HG03342 (cell line): ENCODE data around the gene HCCS.

Experiments used
- ATAC-seq: cut with Tn5 transposase; IDR thresholded peaks from one replicate; pipeline ENCODE4 v1.9.1; 2021; ENCODE audit warnings: mild to moderate bottlenecking, moderate library complexity; ENCODE audit not compliant: unreplicated experiment

HCCS gene

DNA sequence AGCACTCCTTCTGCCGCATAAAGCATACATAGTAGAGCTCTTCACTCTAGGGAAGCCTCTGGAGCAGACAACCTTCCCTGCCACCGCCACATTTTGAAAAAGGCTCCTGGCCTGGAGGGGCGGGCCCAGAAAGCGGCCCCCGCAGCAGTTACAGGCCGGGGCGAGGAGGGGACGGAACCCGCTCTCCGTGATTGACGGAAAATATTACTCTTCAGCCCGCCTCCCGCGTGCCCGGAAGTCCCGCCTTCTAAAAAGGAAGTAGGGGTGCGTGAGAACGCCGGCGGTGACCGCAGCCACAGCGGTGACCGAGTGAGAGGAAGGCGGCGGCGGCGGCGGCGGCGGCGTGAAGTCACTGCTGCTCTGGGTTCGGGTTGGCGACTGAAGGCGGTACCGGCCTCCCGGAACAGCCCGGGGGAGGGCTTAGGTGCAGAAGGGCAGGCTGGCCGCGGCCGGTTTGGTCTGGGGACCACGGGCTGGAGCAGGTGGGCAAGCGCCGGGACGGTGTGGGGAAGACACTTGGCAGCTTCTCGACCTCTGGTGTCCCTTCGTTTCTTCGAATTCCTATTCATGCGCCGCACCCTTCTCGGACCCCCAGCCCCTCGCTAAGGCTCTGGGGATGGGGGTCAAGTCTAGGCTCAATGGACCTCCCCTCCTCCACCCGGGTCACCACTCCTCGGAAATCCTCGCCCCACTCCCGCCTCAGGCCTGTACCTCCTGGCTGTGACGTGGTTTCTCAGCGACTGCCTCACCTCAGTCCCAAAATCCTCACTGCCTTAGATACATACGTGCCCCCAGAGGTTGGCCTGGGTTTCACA, at the start of gene HCCS:
Gene HCCS (plus strand): TSS at position 296 of the 815 bp plus-strand sequence. CDS start 729 bp downstream, outside the sequence.
- ATAC-seq, result peak; percentile 90

DNA sequence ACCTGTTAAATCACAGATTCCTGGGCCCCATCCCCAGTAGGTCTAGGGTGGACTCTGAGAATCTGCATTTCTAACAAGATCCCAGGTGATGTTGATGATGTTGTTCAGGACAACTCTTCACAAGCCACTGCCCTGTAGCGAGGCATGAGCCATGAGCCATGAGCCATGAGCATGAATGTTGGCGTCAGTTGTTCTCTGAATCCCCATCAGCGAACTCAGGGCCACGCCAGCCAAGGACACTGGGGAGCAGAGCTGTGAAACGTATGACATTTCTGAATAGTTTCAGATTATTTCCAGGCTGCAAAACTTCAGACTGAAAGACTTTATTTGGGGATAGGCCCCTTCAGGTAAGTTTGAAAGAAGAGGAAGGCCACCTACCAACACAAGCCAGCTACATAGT, 46.9 kb upstream of the HCCS start:
- ATAC-seq, result no peak

- no peak for ATAC-seq
Observed at GRCh38 chrX:11064851-11065600, 46.1 kb upstream of the HCCS start.

DNA sequence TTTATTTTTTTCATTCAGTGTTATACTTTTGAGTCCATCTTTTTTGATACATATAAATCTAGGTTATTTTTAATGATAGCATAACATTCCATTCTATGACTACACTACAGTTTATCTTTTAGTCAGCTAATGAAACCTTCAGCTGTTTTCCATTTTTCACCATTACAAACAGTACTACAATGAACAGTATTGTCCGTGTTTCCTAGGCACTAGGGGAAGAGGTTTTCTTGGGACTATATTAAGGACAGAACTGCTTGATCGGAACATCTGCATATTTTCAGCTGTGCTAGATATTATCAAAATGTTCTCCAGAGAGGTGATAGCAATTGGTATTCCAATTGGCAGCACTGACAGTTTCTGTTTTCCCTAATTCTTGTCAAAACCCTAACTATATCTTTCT, 44.3 kb upstream of the HCCS start:
- ATAC-seq, result no peak

- ATAC-seq, result no peak
Observed at GRCh38 chrX:11073381-11073780, 37.8 kb upstream of the HCCS start.

DNA sequence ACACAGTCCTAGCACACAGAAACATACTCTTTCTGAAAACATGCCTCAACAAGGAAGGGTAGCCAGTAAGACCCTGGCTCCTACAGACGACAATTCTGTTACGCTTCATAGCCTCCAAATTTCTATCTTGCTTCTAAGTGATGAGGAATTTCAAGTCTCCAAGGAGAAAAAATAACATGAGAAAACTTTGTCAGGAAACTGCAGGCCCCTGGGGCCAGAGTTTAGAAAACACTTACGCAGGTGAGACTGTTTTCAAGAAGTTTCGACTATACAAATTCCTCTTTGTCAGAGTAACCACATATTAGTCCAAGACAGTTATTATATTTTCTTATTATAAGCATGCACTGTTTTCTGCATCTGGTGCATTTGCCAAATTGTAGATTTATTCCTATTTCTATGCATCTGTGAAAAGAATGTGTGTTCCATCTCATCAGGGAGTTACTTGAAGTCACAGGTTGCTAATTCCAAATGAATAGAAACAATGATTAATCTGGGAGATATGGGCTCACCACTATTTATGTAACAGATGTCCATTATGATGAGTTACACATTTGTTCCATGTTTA, 30.3 kb upstream of the HCCS start:
- ATAC-seq, result no peak

DNA sequence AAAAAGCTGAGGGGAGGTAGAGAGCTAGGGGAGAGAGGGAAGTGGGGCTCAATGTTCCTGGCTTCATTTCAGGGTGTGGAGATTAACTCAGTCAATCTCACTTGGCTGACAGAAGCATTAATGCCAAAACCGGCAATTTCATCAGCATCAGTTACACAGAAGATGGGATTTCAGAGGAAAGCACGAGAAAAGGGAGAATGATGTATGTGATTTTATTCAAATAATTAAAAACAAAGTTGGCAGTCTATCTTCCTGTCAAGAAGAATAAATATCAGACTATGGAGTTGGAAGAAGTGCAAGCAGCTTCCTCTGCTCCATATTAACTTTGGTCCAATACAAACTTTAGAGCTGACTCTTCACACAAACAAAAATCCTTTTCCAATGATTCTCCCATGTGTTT, 29.6 kb upstream of the HCCS start:
- no peak for ATAC-seq

DNA sequence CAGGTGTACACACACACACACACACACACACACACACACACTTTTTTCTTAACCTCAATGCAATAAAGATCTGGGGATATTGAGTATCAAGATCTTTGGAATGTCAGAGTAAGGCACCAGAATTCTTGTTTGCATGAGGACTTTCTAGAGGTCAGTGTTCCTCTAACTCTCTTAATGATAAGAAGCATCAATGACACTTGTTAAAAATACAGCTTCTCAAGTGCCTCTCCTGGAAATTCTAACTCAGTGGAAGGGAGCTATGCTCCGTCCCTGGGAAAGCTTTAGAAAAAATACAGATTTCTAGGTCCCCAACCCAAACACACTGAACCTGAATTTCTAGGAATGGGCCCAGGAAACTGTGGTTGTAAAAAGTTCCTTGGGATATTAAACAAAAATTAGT, 25.8 kb upstream of the HCCS start:
- no peak for ATAC-seq

- no peak for ATAC-seq
Observed at GRCh38 chrX:11089802-11090201, 21.3 kb upstream of the HCCS start.

DNA sequence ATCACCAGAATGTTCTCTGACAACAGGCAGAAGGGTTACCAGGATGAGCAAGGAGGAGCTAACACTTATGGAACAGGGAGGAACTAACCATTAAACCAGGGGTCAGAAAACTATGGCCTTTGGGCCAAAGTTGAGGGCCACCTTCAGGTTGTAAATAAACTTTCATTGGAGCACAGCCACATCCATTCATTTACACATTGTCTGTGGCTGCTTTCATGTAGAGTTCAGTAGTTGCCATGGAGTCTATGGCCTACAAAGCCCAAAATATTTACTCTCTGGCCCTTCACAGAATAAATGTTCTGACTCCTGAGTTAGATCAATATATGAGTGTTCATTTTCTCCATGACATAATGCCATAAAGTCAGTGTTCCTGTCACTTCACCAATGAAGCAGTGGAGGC, 13.2 kb upstream of the HCCS start:
- no peak for ATAC-seq

DNA sequence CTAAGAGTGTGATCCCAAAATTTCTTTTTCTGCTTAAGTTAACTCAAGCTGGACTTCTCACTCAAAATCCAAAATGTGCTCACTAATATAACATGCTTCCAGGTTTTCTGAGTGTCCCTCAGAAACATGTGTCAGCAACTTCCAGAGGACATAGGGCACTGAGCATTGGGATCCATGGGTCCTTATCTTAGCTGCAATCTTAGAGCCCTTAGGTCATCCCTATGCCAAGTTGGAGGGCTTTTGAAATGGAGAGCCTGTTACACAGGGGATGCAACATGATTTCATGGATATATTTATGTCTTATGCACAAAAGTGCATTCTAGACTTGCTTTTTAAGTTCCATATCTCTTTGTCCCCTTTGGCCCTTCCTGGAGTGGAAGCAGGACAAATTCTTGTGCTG, 11.7 kb upstream of the HCCS start:
- ATAC-seq, result no peak

DNA sequence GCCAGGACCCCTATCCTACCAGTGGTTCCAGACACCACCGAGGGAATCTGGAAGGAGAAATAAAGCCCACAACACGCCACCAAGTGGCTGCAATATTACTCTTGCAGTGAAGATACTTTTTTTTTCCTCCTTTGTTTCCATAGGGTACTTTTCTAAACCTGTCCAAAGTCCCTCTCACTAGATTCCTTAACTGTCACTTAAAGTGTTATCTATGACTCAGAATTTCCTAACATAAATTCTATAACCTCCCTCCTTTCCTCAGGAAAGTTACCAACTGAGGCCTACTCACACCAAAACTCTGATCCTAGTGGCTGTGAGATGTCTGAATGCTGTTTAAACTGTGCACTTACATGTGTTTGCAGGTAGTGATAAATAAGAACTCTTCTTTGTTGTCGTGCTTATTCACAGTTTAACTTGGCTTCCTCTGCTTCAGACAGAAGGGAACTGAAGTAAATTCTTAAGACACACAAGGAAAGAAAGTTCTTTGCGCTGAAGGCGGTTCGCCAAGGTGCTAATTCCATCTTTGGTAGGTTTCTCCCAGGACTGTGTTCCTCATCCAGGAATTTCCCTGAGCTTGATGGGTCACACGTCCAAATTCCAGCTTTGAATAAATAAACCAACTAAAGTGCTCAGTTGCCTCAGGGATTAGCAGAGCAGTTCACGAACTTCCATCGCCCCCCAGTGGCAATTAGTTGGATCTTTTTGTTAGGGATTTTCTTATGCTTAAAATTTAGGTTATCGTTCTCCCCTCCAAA, 10.7 kb upstream of the HCCS start:
- no peak for ATAC-seq

- peak; percentile 41 for ATAC-seq
Observed at GRCh38 chrX:11103006-11103405, 8.1 kb upstream of the HCCS start.

DNA sequence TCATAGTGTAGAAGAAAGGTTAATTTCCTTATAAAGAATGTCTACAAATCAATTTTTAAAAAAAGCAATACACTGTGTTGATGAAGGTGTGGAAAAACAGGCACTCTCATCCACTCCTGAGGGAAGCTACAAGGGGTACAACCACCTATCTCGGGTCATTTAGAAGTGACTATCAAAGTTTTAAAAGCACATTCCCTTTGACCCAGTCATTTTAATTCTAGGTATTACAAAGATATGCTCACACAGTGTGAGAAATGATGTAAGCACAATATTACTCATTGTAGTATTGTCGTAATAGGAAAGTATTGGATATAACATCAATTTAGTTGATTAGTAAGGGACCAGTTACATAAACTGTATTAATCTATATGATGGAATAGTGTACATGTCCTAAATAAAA, 7.4 kb upstream of the HCCS start:
- ATAC-seq, result no peak

DNA sequence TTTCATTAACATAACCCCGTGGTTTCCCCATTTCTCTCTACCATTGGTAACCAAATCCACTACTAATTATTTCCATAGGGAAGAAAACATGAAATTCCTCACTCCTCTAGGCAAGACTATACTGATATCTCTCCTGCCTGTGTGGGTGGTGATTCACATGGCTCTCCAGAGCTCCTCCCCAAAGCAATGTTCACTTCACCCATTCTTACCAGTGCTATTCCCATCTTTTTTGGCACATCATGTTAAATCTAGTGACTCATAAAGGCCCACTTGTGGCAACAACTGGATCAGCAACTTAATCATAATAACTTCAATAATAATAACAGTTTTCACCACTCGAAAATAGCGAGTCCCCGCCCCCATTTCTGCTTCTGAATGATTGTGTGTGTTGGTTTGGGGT, 6.1 kb upstream of the HCCS start:
- no peak for ATAC-seq

GRCh38 chrX:11108253-11108941, 2.7 kb upstream of the HCCS start:
- no peak for ATAC-seq

DNA sequence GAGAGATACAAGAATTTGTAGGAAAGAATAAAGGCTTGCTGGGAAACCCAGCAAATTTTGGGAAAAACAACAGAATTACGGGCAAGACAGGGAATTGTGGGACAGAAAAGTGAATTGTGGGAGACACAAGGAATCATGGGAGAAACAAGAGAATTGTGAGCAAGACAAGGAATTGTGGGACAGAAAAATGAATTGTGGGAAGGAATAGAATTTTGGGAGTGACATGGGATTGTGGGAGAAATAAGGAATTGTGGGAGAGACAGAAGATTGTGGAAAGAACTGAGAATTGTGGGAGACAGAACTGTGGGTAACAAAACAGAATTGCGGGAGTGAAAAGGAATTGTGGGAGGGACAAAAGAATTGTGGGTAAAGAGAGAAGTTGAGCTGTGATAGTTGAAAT, 1.2 kb upstream of the HCCS start:
- ATAC-seq, result no peak

- ATAC-seq, result no peak
Observed at GRCh38 chrX:11111947-11112346, 815 bp downstream of the HCCS start.

DNA sequence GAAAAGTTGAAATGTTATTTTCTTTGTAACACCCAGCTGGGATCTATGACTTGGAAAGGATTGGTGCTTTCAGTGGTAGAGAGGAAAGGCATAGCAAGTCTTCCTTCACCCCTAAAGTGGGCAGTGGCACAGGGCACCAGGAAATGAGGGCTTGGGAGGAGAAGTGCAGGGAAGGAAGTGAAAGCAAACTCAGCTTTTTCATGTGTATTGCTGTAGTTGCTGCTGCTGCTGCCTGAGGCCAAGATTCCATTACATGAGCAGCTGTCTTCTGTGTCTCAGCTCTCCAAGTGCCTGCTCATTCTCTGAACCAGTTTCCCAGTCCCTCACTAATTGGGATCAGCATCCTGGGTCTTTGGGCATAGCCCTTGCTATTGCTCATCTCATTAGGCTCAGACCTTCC, 2.6 kb downstream of the HCCS start:
- ATAC-seq, result no peak

GRCh38 chrX:11117745-11118144, 6.6 kb downstream of the HCCS start:
- no peak for ATAC-seq
